Progenitor cell of endocrine pancreas (in vitro differentiated cells): ENCODE results near the gene ANKRD26. TPM values are rescaled to one million over a fixed set of nuclear protein-coding genes. Genes with fewer than 3 reads are reported as not detected.

Experiments
- DNase-seq: peaks from one replicate; pipeline ENCODE4 v3.0.0; 2021; ENCODE audit warnings: low spot score; ENCODE audit not compliant: unreplicated experiment
- H3K27ac Mint-ChIP-seq: 2 replicates; pipeline ENCODE4 v1.8.0; 2021; ENCODE audit warnings: mild to moderate bottlenecking, moderate library complexity, mixed read lengths
- H3K27me3 Mint-ChIP-seq: 2 replicates; pipeline ENCODE4 v1.8.0; 2021; ENCODE audit warnings: mixed read lengths
- H3K36me3 Mint-ChIP-seq: 2 replicates; pipeline ENCODE4 v1.8.0; 2022; ENCODE audit warnings: mixed read lengths; ENCODE audit not compliant: insufficient read depth
- H3K4me1 Mint-ChIP-seq: 2 replicates; pipeline ENCODE4 v1.8.0; 2021; ENCODE audit warnings: low read depth, mixed read lengths
- H3K4me3 Mint-ChIP-seq: 2 replicates; pipeline ENCODE4 v1.8.0; 2021; ENCODE audit warnings: low read depth, mild to moderate bottlenecking, moderate library complexity, mixed read lengths
- H3K9me3 Mint-ChIP-seq: 2 replicates; pipeline ENCODE4 v1.8.0; 2021; ENCODE audit warnings: low read depth, mixed read lengths
- CTCF ChIP-seq: fragments of 200-600 bp; sonication (generic); IDR thresholded peaks from one replicate; pipeline ENCODE4 v1.5.0; 2021; ENCODE audit warnings: antibody characterized with exemption, mild to moderate bottlenecking; ENCODE audit not compliant: unreplicated experiment
- total RNA-seq: library from RNA; stranded (reverse); gene quantifications from 2 replicates; pipeline ENCODE4 v1.2.1, GENCODE V29; 2021

Gene ANKRD26
- total RNA-seq, 1 donor from 2014 or later: 18.2 TPM

- Mint-ChIP-seq H3K27me3 (no peaks in the 10 kb centered on the region), H3K4me1 (no peaks in the 10 kb centered on the region), H3K9me3 (no peaks in the 10 kb centered on the region), H3K27ac (no peak overlapping the region), H3K4me3 (no peak overlapping the region), H3K36me3 (peaks cover 3% of the 10 kb centered on the region)
- DNase-seq: no peak
- TF ChIP-seq CTCF: no peak
These were observed 117.1 kb downstream of the ANKRD26 start for GRCh38 chr10:26983156-26983555.

- TF ChIP-seq CTCF: no peak
- H3K4me3 Mint-ChIP-seq: no peak overlapping the region
- H3K9me3 Mint-ChIP-seq: no peaks in the 10 kb centered on the region
- H3K27me3 Mint-ChIP-seq: no peaks in the 10 kb centered on the region
- no peak overlapping the region for H3K27ac Mint-ChIP-seq
- H3K4me1 Mint-ChIP-seq: no peaks in the 10 kb centered on the region
- peaks cover 3% of the 10 kb centered on the region for H3K36me3 Mint-ChIP-seq
- DNase-seq: no peak
These were observed 118.2 kb downstream of the ANKRD26 start for GRCh38 chr10:26982058-26982457.

- H3K4me3 Mint-ChIP-seq: no peak overlapping the region
These were observed 119.0 kb downstream of the ANKRD26 start for GRCh38 chr10:26981232-26981824.

GRCh38 chr10:26978519-26978918 lies 121.8 kb downstream of the ANKRD26 start:
- Mint-ChIP-seq H3K27me3 (no peaks in the 10 kb centered on the region), H3K4me3 (no peak overlapping the region), H3K4me1 (no peaks in the 10 kb centered on the region), H3K27ac (no peak overlapping the region), H3K36me3 (peaks cover 3% of the 10 kb centered on the region), H3K9me3 (no peaks in the 10 kb centered on the region)
- no peak for DNase-seq
- no peak for TF ChIP-seq CTCF

More at GRCh38 chr10:26981232-26981824, 119.0 kb downstream of the ANKRD26 start:
- H3K36me3 Mint-ChIP-seq: peaks cover 3% of the 10 kb centered on the region
- TF ChIP-seq CTCF: no peak
- no peak overlapping the region for H3K27ac Mint-ChIP-seq
- H3K27me3 Mint-ChIP-seq: no peaks in the 10 kb centered on the region
- no peaks in the 10 kb centered on the region for H3K9me3 Mint-ChIP-seq
- no peak for DNase-seq
- no peaks in the 10 kb centered on the region for H3K4me1 Mint-ChIP-seq

GRCh38 chr10:26977635-26978034 lies 122.7 kb downstream of the ANKRD26 start:
- DNase-seq: no peak
- Mint-ChIP-seq H3K9me3 (no peaks in the 10 kb centered on the region), H3K4me3 (no peak overlapping the region), H3K4me1 (no peaks in the 10 kb centered on the region), H3K27ac (no peak overlapping the region), H3K36me3 (peaks cover 3% of the 10 kb centered on the region), H3K27me3 (no peaks in the 10 kb centered on the region)
- no peak for TF ChIP-seq CTCF
